ENCODE measurements around the gene PRAC1. TPM values are rescaled to one million over a fixed set of nuclear protein-coding genes. Genes with fewer than 3 reads are reported as not detected.

PRAC1 gene
- polyA plus RNA-seq, 12 donors, result not detected

- no peak for DNase-seq
Measured at GRCh38 chr17:48747445-48748363, 25.4 kb upstream of the PRAC1 start.

- no peak for DNase-seq
Measured at GRCh38 chr17:48746916-48747444, 24.7 kb upstream of the PRAC1 start.

GRCh38 chr17:48745381-48746275 is 23.3 kb upstream of the PRAC1 start:
- DNase-seq, result no peak

- no peak for DNase-seq
Measured at GRCh38 chr17:48740537-48740936, 18.2 kb upstream of the PRAC1 start.

- DNase-seq, result no peak
Measured at GRCh38 chr17:48738803-48739526, 16.6 kb upstream of the PRAC1 start.

- DNase-seq, result no peak
Measured at GRCh38 chr17:48738424-48738802, 16.1 kb upstream of the PRAC1 start.

GRCh38 chr17:48737330-48738043 is 15.2 kb upstream of the PRAC1 start:
- no peak for DNase-seq

- DNase-seq, result no peak
Measured at GRCh38 chr17:48735062-48735351, 12.7 kb upstream of the PRAC1 start.

- DNase-seq, result no peak
Measured at GRCh38 chr17:48734333-48735061, 12.2 kb upstream of the PRAC1 start.

- DNase-seq, result no peak
Measured at GRCh38 chr17:48733632-48734328, 11.5 kb upstream of the PRAC1 start.

GRCh38 chr17:48732688-48733629 is 10.6 kb upstream of the PRAC1 start:
- DNase-seq, result no peak

GRCh38 chr17:48731355-48731754 is 9.0 kb upstream of the PRAC1 start:
- no peak for DNase-seq

GRCh38 chr17:48730240-48730550 is 7.9 kb upstream of the PRAC1 start:
- no peak for DNase-seq

GRCh38 chr17:48729335-48730239 is 7.3 kb upstream of the PRAC1 start:
- DNase-seq, result no peak

- DNase-seq, result no peak
Measured at GRCh38 chr17:48728232-48729231, 6.2 kb upstream of the PRAC1 start, which contains the start of gene HOXB13. TSS of gene HOXB13 (minus strand) at chr17:48728750. CDS start at chr17:48728593, 157 bp downstream.

GRCh38 chr17:48727415-48728175 is 5.3 kb upstream of the PRAC1 start:
- no peak for DNase-seq

Measured in muscle of arm (tissue), 12 donors.